Upper lobe of right lung (tissue), 1 donor: Measurements from ENCODE around the gene ERICH6. TPM values are rescaled to one million over a fixed set of nuclear protein-coding genes. Genes with fewer than 3 reads are reported as not detected.

Experiments
- ATAC-seq: fragments of 200-7000 bp; cut with Tn5 transposase; one replicate; pipeline ENCODE4 v1.9.1; 2020; ENCODE audit warnings: mild to moderate bottlenecking, moderate library complexity
- DNase-seq: peaks from one replicate; pipeline ENCODE4 v3.0.0-alpha.2; 2020
- H3K27ac ChIP-seq: fragments of 200-600 bp; one replicate; pipeline ENCODE4 v1.8.0; 2022
- H3K27me3 ChIP-seq: fragments of 200-600 bp; one replicate; pipeline ENCODE4 v1.8.0; 2022; ENCODE audit warnings: mild to moderate bottlenecking
- H3K36me3 ChIP-seq: fragments of 200-600 bp; one replicate; pipeline ENCODE4 v1.8.0; 2022
- H3K4me1 ChIP-seq: fragments of 200-600 bp; one replicate; pipeline ENCODE4 v1.8.0; 2022
- H3K4me3 ChIP-seq: fragments of 200-600 bp; one replicate; pipeline ENCODE4 v1.8.0; 2022; ENCODE audit warnings: mild to moderate bottlenecking
- H3K9me3 ChIP-seq: fragments of 200-600 bp; one replicate; pipeline ENCODE4 v1.8.0; 2022
- CTCF ChIP-seq: fragments of 200-600 bp; IDR thresholded peaks from one replicate; pipeline ENCODE4 v1.8.0; 2022; ENCODE audit warnings: antibody characterized with exemption
- intact Hi-C: fragments of 100-400 bp; cut with DNase I; formaldehyde crosslinking; loops from one replicate; pipeline ENCODE4 v1.11.0; 2022
- total RNA-seq: library from RNA; stranded (reverse); fragmentation: NEBNext Ultra II Directional; extraction: Animal tissue kit (Norgen Biotek cat#: 25700); gene quantifications from one replicate; pipeline ENCODE4 v1.2.1, GENCODE V29; 2021
- donor health status: DM: no; HTN: yes; CAD: no; lungs with severe emphysema.

ERICH6 gene
- total RNA-seq, 1 donor from 2014 or later = not detected

- no peaks in the 10 kb centered on the region for H3K9me3 ChIP-seq
- DNase-seq (no peak), ATAC-seq (no peak)
- intact Hi-C loops = no loop called here
- H3K4me1 ChIP-seq = no peaks in the 10 kb centered on the region
- no peak for TF ChIP-seq CTCF
- H3K27me3 ChIP-seq = no peaks in the 10 kb centered on the region
- H3K27ac ChIP-seq = no peak overlapping the region
- H3K4me3 ChIP-seq = no peak overlapping the region
- no peaks in the 10 kb centered on the region for H3K36me3 ChIP-seq
Measured at GRCh38 chr3:150710097-150710496, 6.4 kb upstream of the ERICH6 start.

GRCh38 chr3:150703299-150703755, 393 bp downstream of the ERICH6 start:
- Histone ChIP-seq H3K9me3 (no peaks in the 10 kb centered on the region), H3K4me1 (peaks cover 4% of the 10 kb centered on the region), H3K27me3 (no peaks in the 10 kb centered on the region), H3K27ac (peak overlapping the region; percentile 90), H3K4me3 (peak overlapping the region; percentile 66), H3K36me3 (no peaks in the 10 kb centered on the region)
- DNase-seq (peak; percentile 74), ATAC-seq (peak; percentile 77)
- intact Hi-C loops = no loop called here
- TF ChIP-seq CTCF = no peak

- no peaks in the 10 kb centered on the region for H3K4me1 ChIP-seq
- H3K4me3 ChIP-seq = no peak overlapping the region
- no peak for DNase-seq
Measured at GRCh38 chr3:150699068-150699639, 4.6 kb downstream of the ERICH6 start.

GRCh38 chr3:150697646-150698045, 6.1 kb downstream of the ERICH6 start:
- Histone ChIP-seq H3K36me3 (no peaks in the 10 kb centered on the region), H3K4me1 (no peaks in the 10 kb centered on the region), H3K9me3 (no peaks in the 10 kb centered on the region), H3K27ac (no peak overlapping the region), H3K27me3 (no peaks in the 10 kb centered on the region), H3K4me3 (no peak overlapping the region)
- DNase-seq = no peak
- no peak for ATAC-seq
- intact Hi-C loops = no loop called here
- no peak for TF ChIP-seq CTCF

More at GRCh38 chr3:150699068-150699639, 4.6 kb downstream of the ERICH6 start:
- H3K27me3 ChIP-seq = no peaks in the 10 kb centered on the region
- no peaks in the 10 kb centered on the region for H3K9me3 ChIP-seq
- no peaks in the 10 kb centered on the region for H3K36me3 ChIP-seq
- ATAC-seq = no peak
- no peak overlapping the region for H3K27ac ChIP-seq
- intact Hi-C loops = no loop called here
- TF ChIP-seq CTCF = no peak

- Histone ChIP-seq H3K36me3 (no peaks in the 10 kb centered on the region), H3K9me3 (no peaks in the 10 kb centered on the region), H3K27me3 (no peaks in the 10 kb centered on the region), H3K4me1 (no peaks in the 10 kb centered on the region), H3K27ac (no peak overlapping the region), H3K4me3 (no peak overlapping the region)
- intact Hi-C loops = no loop called here
- ATAC-seq (no peak), DNase-seq (no peak)
- no peak for TF ChIP-seq CTCF
Measured at GRCh38 chr3:150691414-150692040, 12.2 kb downstream of the ERICH6 start.
